Renal cortex interstitium (tissue), 11 donors: ENCODE results near the gene CPNE1. TPM values are rescaled to one million over a fixed set of nuclear protein-coding genes. Genes with fewer than 3 reads are reported as not detected.
"Not testable (repeated sequence)": the region's sequence is repeated elsewhere in the genome, so short reads cannot be mapped to it uniquely, and the experiment has no call there.

Source experiments
- DNase-seq, 11 donors: peaks; one replicate each; pipeline ENCODE4 v3.0.0-alpha.2; 2013; ENCODE audit warnings: low read depth in 9 of 11, low spot score in 4 of 11; ENCODE audit errors: extremely low read depth in 1 of 11
- polyA plus RNA-seq, 3 donors: library from polyadenylated mRNA; unstranded; fragments of 120-200 nt; gene quantifications; one replicate each; pipeline ENCODE4 v1.2.1, GENCODE V29; 2013; ENCODE audit not compliant: insufficient read length in 3 of 3

The CPNE1 gene
- polyA plus RNA-seq, 3 donors, result 159 to 217 (median 165) TPM

- no peak for DNase-seq
Measured at GRCh38 chr20:35702051-35702823, 37.5 kb upstream of the CPNE1 start.

DNA sequence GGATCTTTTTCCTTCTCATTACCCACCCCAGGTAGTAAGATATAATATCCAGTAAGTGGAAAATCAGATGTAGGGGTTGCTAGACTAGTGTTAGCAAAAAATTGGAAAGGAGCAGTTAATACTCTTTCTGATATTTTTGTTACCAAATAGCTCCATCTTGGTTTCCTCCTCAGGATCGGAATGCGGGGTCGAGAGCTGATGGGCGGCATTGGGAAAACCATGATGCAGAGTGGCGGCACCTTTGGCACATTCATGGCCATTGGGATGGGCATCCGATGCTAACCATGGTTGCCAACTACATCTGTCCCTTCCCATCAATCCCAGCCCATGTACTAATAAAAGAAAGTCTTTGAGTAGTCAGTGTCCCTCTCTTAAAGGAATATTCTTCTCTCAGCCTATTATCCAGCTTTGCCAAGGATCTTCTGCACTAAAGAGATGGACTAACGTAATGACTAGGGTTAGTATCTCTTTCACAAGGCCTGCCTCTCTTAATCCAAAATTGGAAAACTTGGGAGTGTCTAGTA lies 36.0 kb upstream of the CPNE1 start:
- no peak for DNase-seq

- DNase-seq, result no peak
Measured at GRCh38 chr20:35699957-35700624, 35.4 kb upstream of the CPNE1 start.

GRCh38 chr20:35699127-35699956 lies 34.6 kb upstream of the CPNE1 start, which contains the start of the genes NFS1 and ROMO1:
Gene NFS1 (minus strand): TSS chr20:35699352. CDS start chr20:35699288, 64 bp downstream.
Gene ROMO1 (plus strand): TSS chr20:35699405. CDS start chr20:35699633, 228 bp downstream.
- DNase-seq, result peak; percentile 62 to 90 (median 82)

- peak in 1 of 11 donors; percentile 7 for DNase-seq
Measured at GRCh38 chr20:35698298-35699126, 33.8 kb upstream of the CPNE1 start.

- no peak for DNase-seq
Measured at GRCh38 chr20:35697696-35698297, 33.1 kb upstream of the CPNE1 start.

GRCh38 chr20:35695978-35696377 lies 31.3 kb upstream of the CPNE1 start:
- DNase-seq, result no peak

GRCh38 chr20:35695245-35695749 lies 30.6 kb upstream of the CPNE1 start:
- DNase-seq, result no peak

- DNase-seq, result no peak
Measured at GRCh38 chr20:35690265-35690664, 25.6 kb upstream of the CPNE1 start.

DNA sequence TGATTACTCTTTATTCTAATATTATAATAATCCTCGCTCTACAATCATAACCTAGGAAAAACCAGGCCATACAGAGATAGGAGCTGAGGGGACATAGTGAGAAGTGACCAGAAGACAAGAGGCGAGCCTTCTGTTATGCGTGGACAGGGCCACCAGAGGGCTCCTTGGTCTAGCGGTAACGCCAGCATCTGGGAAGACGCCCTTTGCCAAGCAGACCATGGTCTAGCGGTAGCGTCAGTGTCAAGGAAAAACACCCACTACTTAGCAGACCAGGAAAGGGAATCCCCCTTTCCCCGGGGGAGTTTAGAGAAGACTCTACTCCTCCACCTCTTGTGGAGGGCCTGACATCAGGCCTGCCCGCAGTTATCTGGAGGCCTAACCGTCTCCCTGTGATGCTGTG lies 22.2 kb upstream of the CPNE1 start:
- DNase-seq, result not testable (repeated sequence)

GRCh38 chr20:35685368-35685767 lies 20.7 kb upstream of the CPNE1 start:
- not testable (repeated sequence) for DNase-seq

DNA sequence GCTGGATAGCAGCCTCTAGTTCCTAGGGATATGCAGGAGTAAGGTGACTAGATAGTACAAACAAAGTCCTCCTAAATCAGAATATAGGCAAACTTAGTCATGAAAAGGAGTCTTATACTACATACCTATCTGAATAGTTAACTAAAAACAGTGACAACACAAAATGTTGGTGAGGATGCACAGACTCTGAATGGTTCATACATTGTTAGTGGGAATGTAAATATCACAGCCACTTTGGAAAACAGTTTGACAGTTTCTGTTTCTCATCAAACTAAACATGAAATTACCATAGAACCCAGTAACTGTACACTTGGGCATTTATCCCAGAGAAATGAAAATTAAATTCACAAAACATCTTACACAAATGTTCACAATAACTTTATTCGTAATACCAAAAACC lies 17.3 kb upstream of the CPNE1 start:
- no peak for DNase-seq

- no peak for DNase-seq
Measured at GRCh38 chr20:35680452-35681183, 15.9 kb upstream of the CPNE1 start.

DNA sequence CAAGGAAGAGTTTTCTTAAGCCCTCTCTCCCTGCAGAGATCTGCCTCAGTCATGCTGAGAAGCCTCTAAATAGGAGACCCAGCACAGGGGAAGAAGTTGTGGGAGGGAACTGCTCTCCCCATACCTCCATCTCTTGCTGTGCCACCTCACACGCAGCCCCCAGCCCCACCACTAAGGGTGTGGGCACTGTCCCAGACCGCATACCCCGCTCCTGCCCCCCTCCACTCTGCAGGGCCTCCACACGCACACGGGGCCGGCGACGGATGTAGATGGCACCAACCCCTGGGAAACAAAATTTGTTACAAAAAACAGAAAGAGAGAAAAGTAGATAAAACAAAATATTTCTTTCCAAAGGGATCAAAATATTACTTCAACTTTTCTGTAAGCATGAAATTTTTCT lies 10.2 kb upstream of the CPNE1 start:
- DNase-seq, result no peak

GRCh38 chr20:35673884-35674283 lies 9.2 kb upstream of the CPNE1 start:
- no peak for DNase-seq

GRCh38 chr20:35669681-35670080 lies 5.0 kb upstream of the CPNE1 start:
- no peak for DNase-seq

- no peak for DNase-seq
Measured at GRCh38 chr20:35669221-35669620, 4.5 kb upstream of the CPNE1 start.
